ENCODE data around the gene GRIK1.

DNA sequence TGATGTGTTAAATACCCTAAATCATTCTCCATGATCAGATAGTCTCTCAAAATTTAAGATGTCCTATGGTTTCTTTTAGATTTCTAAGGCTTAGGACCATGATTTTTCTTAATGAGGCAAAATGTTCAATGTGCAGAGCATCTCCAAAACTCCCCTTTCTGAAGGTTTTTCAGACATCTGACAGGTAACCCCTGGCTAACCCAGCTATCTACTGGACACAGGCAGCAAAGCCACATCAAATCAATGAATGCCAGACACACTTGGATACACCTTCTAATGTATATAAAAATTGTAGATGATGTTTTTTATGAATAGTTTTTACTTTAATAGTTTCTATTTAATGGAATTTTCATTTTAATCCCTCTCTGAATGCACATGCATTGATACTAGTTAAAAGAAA lies 285.6 kb downstream of the GRIK1 start:
- TF ChIP-seq CTCF (IDR thresholded peaks at IDR 0.05; ENCODE audit: low read depth, low read length, poor library complexity, severe bottlenecking) (no peak), EZH2phosphoT487 (IDR thresholded peaks at IDR 0.05; ENCODE audit: borderline replicate concordance, low read length) (no peak)

All from DOHH2 (cell line).